Mesothelial cell of epicardium (in vitro differentiated cells): ENCODE results near the gene MMP24OS. TPM values are rescaled to one million over a fixed set of nuclear protein-coding genes. Genes with fewer than 3 reads are reported as not detected.

Experiments used
- DNase-seq, 2 experiments: peaks; one replicate each; pipeline ENCODE4 v3.0.0; 2021; ENCODE audit warnings: low spot score in 2 of 2; ENCODE audit not compliant: unreplicated experiment in 2 of 2
- H3K27ac Mint-ChIP-seq: 2 replicates; pipeline ENCODE4 v1.8.0; 2021; ENCODE audit warnings: mixed read lengths
- H3K27me3 Mint-ChIP-seq: 2 replicates; pipeline ENCODE4 v1.8.0; 2021; ENCODE audit warnings: low read depth, mixed read lengths
- H3K36me3 Mint-ChIP-seq: 2 replicates; pipeline ENCODE4 v1.8.0; 2021; ENCODE audit warnings: mixed read lengths
- H3K4me1 Mint-ChIP-seq: 2 replicates; pipeline ENCODE4 v1.8.0; 2021; ENCODE audit warnings: mixed read lengths
- H3K4me3 Mint-ChIP-seq: 2 replicates; pipeline ENCODE4 v1.8.0; 2021; ENCODE audit warnings: mild to moderate bottlenecking, moderate library complexity, mixed read lengths
- H3K9me3 Mint-ChIP-seq: 2 replicates; pipeline ENCODE4 v1.8.0; 2021; ENCODE audit warnings: mixed read lengths
- total RNA-seq: library from RNA; stranded (reverse); gene quantifications from 3 replicates; pipeline ENCODE4 v1.2.1, GENCODE V29; 2021
- TF ChIP-seq, protein P1 (sequence below): fragments of 200-600 bp; sonication (generic); IDR thresholded peaks from one replicate; pipeline ENCODE4 v1.5.0; 2021; ENCODE audit warnings: antibody characterized with exemption; ENCODE audit not compliant: unreplicated experiment

Gene MMP24OS
- total RNA-seq, 1 donor from 2014 or later: 66.1 TPM

- H3K9me3 Mint-ChIP-seq: no peaks in the 10 kb centered on the region
- H3K4me1 Mint-ChIP-seq: peaks cover 1% of the 10 kb centered on the region
- peaks cover 3% of the 10 kb centered on the region for H3K36me3 Mint-ChIP-seq
- no peak overlapping the region for H3K4me3 Mint-ChIP-seq
- no peak overlapping the region for H3K27ac Mint-ChIP-seq
- DNase-seq: peak; percentile 47 to 84
- no peaks in the 10 kb centered on the region for H3K27me3 Mint-ChIP-seq
- TF ChIP-seq, protein P1, sequence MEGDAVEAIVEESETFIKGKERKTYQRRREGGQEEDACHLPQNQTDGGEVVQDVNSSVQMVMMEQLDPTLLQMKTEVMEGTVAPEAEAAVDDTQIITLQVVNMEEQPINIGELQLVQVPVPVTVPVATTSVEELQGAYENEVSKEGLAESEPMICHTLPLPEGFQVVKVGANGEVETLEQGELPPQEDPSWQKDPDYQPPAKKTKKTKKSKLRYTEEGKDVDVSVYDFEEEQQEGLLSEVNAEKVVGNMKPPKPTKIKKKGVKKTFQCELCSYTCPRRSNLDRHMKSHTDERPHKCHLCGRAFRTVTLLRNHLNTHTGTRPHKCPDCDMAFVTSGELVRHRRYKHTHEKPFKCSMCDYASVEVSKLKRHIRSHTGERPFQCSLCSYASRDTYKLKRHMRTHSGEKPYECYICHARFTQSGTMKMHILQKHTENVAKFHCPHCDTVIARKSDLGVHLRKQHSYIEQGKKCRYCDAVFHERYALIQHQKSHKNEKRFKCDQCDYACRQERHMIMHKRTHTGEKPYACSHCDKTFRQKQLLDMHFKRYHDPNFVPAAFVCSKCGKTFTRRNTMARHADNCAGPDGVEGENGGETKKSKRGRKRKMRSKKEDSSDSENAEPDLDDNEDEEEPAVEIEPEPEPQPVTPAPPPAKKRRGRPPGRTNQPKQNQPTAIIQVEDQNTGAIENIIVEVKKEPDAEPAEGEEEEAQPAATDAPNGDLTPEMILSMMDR: peak; percentile 90
Observed at GRCh38 chr20:35303735-35304491, 26.0 kb upstream of the MMP24OS start.

DNA sequence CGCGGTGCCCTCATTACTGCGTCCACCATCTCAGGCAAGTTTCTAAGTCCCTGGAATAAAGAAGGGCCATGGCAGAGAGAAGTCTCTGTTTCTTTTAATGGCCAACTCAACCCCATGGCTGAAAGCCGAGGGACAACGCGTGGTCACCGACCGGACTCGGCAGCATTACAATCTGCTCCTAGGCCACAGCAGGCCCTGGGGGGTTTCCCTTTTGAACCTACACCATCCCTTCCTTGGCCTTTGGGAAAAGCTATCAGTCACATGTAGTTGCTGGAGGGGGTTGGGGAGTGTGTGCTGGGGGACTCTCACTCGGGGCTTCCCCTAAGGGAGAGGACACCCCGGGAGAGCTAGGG lies 25.4 kb upstream of the MMP24OS start:
- Mint-ChIP-seq H3K27me3 (peaks cover 3% of the 10 kb centered on the region), H3K27ac (no peak overlapping the region)
- no peak for DNase-seq

DNA sequence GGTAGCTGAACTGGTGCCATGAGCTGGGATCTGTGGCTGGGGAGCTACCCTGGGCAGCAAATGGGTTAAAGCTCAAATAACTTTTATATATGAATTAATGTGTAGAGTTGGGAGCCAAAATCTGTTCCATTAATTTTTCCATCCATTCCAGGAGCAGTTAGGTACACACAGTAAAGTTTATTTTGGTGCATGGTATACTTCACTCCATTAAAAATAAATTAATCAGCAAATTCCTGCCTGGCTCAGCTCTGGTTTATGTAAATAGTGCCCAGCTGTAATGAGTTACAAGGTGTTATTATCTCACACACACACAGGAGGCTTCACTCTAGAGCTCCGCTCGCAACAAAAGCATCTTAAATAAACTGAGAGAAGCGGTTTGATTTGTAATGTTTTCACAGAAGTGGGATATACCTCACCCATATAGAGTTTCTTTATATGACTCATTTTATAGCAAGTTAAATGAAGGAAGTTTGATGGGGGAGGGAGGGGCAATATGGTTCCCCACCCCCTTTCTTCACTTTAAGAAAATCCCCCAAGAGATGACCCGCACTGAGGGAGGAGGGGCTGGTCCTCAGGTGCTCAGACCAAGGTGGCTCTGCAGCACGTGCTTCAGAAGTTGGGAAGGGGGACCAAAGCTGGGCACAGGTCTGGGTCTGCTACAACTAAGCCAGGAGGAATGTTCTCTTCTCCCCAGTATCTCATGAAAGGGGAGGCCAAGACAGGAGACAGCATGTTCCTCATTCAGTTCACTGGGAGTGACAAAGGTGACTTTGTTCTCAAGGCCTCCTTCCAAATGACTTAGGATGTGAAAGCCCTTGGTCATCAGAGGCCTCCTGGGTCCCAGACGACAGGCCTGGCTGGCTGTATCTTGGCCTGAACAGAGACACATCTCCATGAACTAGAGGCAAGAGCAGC lies 24.8 kb upstream of the MMP24OS start:
- Mint-ChIP-seq H3K4me1 (peaks cover 1% of the 10 kb centered on the region), H3K27ac (no peak overlapping the region), H3K4me3 (no peak overlapping the region), H3K27me3 (peaks cover 3% of the 10 kb centered on the region), H3K9me3 (no peaks in the 10 kb centered on the region), H3K36me3 (peaks cover 3% of the 10 kb centered on the region)
- TF ChIP-seq, protein P1: no peak
- no peak for DNase-seq

More for the DNA sequence above, 25.4 kb upstream of the MMP24OS start:
- Mint-ChIP-seq H3K4me3 (no peak overlapping the region), H3K36me3 (peaks cover 3% of the 10 kb centered on the region), H3K9me3 (no peaks in the 10 kb centered on the region), H3K4me1 (peaks cover 1% of the 10 kb centered on the region)
- TF ChIP-seq, protein P1: no peak

DNA sequence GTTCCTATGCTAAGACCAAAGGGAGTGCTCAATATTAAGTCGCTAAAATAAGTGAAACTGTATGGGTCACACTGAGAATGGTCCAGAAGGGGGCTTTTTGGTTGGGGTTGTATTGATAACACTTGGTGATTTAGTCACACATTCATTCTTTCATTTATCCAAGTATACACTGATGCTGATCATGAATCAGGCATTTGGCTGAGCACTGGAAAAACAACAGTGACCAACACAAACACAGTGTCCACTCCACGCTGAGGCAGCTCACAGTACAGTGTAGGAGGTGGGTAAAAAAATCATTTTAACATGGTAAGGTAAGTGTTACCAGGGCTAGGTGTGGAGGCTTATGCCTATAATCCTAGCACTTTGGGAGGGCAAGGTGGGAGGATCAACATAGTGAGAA lies 23.5 kb upstream of the MMP24OS start:
- H3K4me3 Mint-ChIP-seq: no peak overlapping the region
- H3K4me1 Mint-ChIP-seq: peaks cover 1% of the 10 kb centered on the region
- TF ChIP-seq, protein P1: no peak
- no peak for DNase-seq
- H3K27ac Mint-ChIP-seq: no peak overlapping the region
- H3K27me3 Mint-ChIP-seq: peaks cover 6% of the 10 kb centered on the region
- peaks cover 3% of the 10 kb centered on the region for H3K36me3 Mint-ChIP-seq
- no peaks in the 10 kb centered on the region for H3K9me3 Mint-ChIP-seq

GRCh38 chr20:35300469-35301262 lies 22.7 kb upstream of the MMP24OS start:
- Mint-ChIP-seq H3K36me3 (no peaks in the 10 kb centered on the region), H3K27me3 (peaks cover 7% of the 10 kb centered on the region), H3K4me3 (no peak overlapping the region), H3K27ac (no peak overlapping the region), H3K4me1 (peaks cover 1% of the 10 kb centered on the region), H3K9me3 (no peaks in the 10 kb centered on the region)
- no peak for DNase-seq
- TF ChIP-seq, protein P1: no peak
